Measurements from ENCODE around the gene COL6A2. TPM values are rescaled to one million over a fixed set of nuclear protein-coding genes. Genes with fewer than 3 reads are reported as not detected.
"Not testable (repeated sequence)": the region's sequence is repeated elsewhere in the genome, so short reads cannot be mapped to it uniquely, and the experiment has no call there.

Gene COL6A2
- total RNA-seq, 1 donor from 2014 or later: 157 TPM

- intact Hi-C loops (cut with DNase I): loop anchor here (10.0 kb wide), 1 partner anchor 85 kb away; no protein-coding TSS in a partner anchor
- DNase-seq (ENCODE audit: low spot score): not testable (repeated sequence)
Observed at GRCh38 chr21:46059711-46060455, 38.0 kb upstream of the COL6A2 start.

DNA sequence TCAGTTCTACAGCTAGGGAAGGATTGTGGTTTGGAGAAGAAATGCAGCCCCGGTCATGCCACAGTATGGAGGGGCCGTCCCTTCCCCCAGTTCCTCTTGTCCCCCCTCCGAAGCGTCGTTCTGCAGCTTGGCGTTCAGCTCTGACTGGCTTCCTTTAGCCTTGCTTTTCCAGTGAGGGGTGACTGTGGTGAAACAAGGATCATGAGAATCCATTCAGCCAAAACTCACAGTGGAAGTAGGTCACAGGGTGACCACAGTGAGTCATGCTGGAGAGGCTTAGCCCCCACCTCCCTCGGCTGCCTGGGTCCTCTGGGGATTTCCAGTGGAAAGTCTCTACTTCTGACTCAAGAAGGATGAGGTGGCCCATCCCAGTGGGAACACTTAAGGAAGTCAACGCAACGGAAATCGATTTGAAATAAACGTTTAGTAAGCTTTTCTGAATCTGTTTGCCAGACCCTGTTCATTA lies 37.3 kb upstream of the COL6A2 start:
- peak; percentile 82 for DNase-seq (ENCODE audit: low spot score)
- intact Hi-C loops (cut with DNase I): loop anchor here (10.0 kb wide), 1 partner anchor 86 kb away; no protein-coding TSS in a partner anchor

DNA sequence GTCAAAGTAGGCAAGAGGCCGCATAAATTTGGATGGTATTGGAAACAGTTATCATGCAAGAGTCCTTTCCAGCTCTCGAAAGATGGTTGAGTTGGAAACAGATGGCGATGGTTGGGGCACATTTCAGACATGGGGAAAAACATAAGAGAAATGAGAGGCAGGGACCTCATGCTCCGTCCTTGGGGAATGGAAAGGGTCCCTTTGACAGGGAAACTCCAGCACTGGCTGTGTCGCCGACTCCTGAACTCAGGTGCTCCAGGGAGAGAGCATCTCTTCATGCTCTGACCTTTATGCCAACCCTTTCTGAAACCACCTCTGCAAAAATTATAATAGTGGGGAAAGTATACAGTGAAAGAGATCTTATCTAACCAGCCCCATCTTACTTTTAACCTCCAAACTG lies 36.8 kb upstream of the COL6A2 start:
- intact Hi-C loops (cut with DNase I): loop anchor here (10.0 kb wide), 1 partner anchor 86 kb away; no protein-coding TSS in a partner anchor
- no peak for DNase-seq (ENCODE audit: low spot score)

GRCh38 chr21:46061518-46061917 lies 36.4 kb upstream of the COL6A2 start:
- intact Hi-C loops (cut with DNase I): loop anchor here (10.0 kb wide), 1 partner anchor 87 kb away; no protein-coding TSS in a partner anchor
- no peak for DNase-seq (ENCODE audit: low spot score)

- DNase-seq (ENCODE audit: low spot score): no peak
- intact Hi-C loops (cut with DNase I): loop anchor here (10.0 kb wide), 1 partner anchor 87 kb away; no protein-coding TSS in a partner anchor
Observed at GRCh38 chr21:46061950-46062349, 36.0 kb upstream of the COL6A2 start.

DNA sequence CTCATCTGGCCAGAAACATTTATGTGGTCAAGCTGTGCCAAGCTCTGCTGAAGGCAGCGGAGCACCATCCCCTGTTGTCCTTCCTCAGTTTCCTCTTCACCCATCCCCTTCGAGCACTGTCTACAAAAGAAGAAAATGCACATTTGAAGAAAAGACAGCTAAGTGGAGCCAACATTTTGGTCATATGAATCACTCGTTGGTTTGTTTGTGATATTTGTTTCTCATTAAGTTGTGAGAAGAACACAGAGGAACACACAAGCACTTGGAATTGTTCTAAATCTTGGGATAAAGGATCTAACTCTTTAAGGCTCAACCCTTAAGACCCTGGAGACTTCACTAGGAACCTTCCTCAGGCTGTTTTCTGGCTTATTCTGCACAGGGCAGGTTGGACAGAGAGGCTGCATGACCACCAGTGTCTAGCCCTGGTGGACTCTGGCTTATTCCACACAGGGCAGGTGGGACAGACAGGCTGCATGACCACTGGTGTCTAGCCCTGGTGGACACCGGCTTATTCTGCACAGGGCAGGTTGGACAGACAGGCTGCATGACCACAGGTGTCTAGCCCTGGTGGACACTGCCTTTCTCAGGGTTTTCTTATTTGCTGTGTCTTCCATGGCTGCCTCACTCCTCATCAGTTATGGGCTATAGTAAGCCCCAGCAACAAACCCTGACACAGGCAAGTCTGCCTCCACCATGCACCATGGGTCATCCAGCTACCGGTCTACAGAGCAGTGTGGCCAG lies 35.3 kb upstream of the COL6A2 start:
- DNase-seq (ENCODE audit: low spot score): no peak
- intact Hi-C loops (cut with DNase I): loop anchor here (10.0 kb wide), 1 partner anchor 88 kb away; no protein-coding TSS in a partner anchor

DNA sequence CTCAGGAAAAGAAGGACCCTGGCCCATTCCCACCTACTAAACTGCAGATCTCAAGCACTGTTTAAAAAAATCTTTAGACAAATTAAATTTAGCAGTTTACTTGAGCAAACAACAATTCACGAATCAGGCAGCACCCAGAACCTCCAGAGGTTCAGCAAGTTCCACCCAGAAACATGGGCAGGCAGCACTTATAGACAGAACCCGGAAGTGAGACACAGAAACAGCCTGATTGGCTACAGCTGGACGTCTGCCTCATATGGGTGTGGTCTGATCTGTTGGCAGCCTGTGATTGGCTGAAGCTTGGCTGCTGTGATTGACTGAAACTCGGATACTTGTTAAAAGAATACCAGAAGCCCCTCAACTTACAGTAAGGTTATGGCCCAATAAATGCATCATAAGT lies 34.7 kb upstream of the COL6A2 start:
- intact Hi-C loops (cut with DNase I): loop anchor here (10.0 kb wide), 1 partner anchor 88 kb away; no protein-coding TSS in a partner anchor
- DNase-seq (ENCODE audit: low spot score): no peak

DNA sequence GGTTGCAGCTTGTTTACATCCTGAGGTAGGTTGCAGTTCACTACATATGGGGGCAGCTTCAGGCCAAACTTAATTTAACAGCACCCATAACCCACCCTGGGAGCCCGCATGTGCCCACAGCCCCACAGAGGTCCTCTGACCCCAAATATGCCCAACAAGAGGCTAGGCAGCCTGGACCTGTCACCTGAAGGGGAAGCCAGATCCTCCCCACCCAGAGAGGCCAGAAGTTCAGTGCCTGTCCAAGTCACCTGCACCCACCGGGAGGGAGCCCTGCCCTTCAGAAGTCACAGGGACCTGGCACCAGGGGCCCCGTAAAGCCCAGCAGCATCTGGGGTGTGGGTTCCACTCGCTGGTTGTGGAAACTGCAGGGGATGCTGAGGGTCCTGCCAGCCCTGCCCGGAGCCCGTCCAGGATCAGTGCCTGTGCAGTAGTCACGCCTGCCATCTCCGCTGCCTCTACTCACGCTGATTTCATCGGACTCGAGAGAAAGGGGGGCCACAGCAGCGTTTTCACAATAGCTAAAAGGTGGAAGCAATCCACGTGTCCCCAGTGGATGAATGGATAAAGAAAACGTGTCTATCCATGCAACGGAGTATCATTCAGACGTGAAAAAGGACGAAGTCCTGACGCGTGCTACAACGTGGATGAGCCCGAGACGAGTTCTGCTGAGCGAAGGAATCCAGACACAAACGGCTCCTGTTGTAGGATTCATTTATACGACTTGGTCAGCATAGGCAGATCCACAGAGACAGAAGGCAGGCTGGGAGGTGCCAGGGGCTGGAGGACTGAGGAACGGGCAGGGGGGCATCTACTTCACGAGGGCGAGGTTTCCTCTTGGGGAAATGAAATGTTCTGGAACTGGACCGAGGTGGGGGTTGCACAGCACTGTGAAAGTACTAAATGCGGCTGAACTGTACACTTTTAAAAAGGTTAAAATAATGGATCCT lies 33.9 kb upstream of the COL6A2 start:
- intact Hi-C loops (cut with DNase I): loop anchor here (10.0 kb wide), 1 partner anchor 89 kb away; no protein-coding TSS in a partner anchor
- peak; percentile 72 for DNase-seq (ENCODE audit: low spot score)

- intact Hi-C loops (cut with DNase I): loop anchor here (10.0 kb wide), 1 partner anchor 90 kb away; no protein-coding TSS in a partner anchor
- no peak for DNase-seq (ENCODE audit: low spot score)
Observed at GRCh38 chr21:46064870-46065214, 33.1 kb upstream of the COL6A2 start.

DNA sequence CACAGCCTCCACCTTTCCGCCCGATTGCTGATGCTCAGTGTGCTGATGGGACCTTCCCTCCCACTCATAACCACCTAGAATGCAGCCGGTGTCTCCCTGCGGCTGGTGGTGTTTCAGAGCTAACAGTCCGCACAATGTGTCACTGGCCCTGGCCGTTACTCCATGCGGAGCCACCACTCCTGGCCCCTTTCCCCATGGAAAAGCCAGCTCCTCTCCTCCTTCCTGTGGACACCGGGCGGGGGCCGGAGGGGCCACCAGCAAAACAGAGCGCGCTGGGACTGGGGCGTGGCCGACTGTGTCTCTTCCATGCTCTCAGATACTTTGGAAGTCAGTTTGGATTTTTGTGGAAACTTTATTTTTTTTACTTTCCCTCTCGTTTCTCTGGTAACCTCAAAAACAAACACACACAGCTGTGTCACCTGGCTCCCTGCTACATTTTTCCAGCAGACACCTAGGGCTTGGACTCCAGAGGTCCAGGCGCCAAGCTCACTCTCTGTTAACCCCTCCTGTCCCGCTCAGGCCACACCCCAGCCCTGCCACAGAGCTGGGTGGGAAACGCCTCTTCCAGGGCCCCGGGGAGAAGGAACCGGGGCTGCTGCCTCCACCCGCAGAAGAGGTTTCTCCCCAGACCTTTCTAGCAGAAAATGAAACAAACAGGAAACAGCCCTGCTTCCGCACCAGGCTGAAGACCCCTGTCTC lies 32.5 kb upstream of the COL6A2 start:
- intact Hi-C loops (cut with DNase I): loop anchor here (10.0 kb wide), 1 partner anchor 91 kb away; no protein-coding TSS in a partner anchor
- peak; percentile 80 for DNase-seq (ENCODE audit: low spot score)

GRCh38 chr21:46065914-46066551 lies 31.9 kb upstream of the COL6A2 start:
- intact Hi-C loops (cut with DNase I): loop anchor here (10.0 kb wide), 1 partner anchor 91 kb away; no protein-coding TSS in a partner anchor
- DNase-seq (ENCODE audit: low spot score): peak; percentile 70

DNA sequence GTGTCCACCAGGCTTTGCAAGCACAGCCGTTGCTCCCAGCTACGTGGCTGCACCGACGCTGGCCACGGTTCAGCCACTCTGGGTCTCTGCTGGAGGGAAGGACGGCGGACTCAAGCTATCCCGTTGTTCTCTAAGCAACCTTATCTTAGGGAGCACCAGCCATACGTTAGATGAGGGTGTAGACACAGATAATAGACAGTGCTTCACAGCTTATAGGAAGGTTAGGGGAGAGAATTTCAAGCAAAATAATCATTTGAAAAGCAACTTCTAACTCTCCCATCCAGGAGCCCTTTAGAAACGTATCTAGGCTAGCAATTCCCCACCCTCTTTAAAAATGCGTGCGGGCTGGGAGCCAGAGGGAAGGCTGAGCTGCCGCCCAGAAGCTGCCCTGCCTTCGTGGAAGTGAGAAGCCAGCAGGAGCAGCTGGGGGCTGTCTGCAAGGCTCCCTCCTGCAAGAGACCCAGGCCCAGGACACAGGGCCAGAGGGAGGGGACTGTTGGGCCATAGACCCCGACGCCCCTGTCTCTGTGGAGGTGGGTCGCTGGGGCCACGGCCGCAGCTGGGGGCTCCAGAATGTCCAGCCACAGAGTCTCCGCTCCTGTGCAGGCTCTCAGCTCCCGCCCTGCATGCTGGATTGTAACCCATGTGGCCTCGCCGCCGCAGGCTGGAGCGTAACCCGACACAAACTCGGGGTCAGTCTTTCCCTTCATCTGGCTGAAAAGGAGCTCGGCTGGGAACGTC lies 31.2 kb upstream of the COL6A2 start:
- peak; percentile 76 for DNase-seq (ENCODE audit: low spot score)

GRCh38 chr21:46067505-46068201 lies 30.3 kb upstream of the COL6A2 start:
- intact Hi-C loops (cut with DNase I): loop anchor here (10.0 kb wide), 1 partner anchor 93 kb away; no protein-coding TSS in a partner anchor
- DNase-seq (ENCODE audit: low spot score): peak; percentile 64

More for the DNA sequence above, 31.2 kb upstream of the COL6A2 start:
- intact Hi-C loops (cut with DNase I): loop anchor here (10.0 kb wide), 1 partner anchor 92 kb away; no protein-coding TSS in a partner anchor

DNA sequence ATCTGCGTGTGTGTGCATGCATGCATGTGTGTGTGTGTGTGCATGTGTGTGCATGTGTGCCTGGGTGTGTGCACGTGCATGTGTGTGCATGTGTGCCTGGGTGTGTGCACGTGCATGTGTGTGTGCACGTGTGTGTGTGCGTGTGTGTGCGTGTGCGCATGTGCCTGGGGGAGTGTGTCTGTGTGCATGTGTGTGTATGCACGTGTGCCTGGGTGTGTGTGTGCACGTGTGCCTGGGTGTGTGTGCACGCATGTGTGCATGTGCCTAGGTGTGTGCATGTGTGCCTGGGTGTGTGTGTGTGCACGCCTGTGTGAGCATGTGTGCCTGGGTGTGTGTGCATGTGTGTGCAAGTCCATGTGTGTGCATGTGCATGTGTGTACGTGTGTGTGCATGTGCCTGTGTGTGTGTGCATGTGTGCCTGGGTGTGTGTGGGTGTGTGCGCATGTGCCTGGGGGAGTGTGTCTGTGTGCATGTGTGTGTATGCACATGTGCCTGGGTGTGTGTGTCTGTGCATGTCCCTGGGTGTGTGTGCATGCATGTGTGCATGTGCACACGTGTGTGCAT lies 29.3 kb upstream of the COL6A2 start:
- no peak for DNase-seq (ENCODE audit: low spot score)
- intact Hi-C loops (cut with DNase I): loop anchor here (10.0 kb wide), 1 partner anchor 94 kb away; no protein-coding TSS in a partner anchor

GRCh38 chr21:46069166-46069565 lies 28.7 kb upstream of the COL6A2 start:
- intact Hi-C loops (cut with DNase I): loop anchor here (10.0 kb wide), 1 partner anchor 94 kb away; no protein-coding TSS in a partner anchor
- DNase-seq (ENCODE audit: low spot score): no peak

DNA sequence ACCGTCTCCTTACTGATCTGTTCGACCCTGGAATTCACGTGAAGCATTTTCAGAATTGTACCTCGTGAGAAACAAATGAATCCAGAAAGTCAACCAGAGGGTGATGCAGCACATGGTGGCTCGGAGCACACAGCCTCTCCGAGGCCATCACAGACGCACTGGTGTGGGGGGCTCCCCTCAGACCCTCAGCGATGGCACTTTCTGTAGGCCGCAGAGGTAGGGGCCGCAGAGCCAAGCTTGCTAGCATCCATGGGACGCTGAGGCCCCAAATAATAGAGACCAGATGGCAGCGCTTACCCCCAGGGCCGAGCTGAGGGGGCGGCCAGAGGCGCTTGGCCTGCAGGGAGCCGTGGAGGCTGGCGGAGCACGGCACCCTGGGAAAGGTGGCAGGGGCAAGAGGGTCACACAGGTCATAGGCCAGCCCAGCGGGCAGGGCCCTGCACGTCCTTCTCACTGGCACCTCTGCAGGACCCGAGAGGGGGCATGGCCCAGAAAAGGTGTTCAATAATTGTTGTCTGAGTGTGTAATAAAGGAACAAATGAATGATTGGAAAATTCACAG lies 28.1 kb upstream of the COL6A2 start:
- no peak for DNase-seq (ENCODE audit: low spot score)
- intact Hi-C loops (cut with DNase I): loop anchor here (10.0 kb wide), 1 partner anchor 95 kb away; no protein-coding TSS in a partner anchor

All from cardiac septum (tissue), 1 donor.